Measurements from ENCODE around the gene ATG9B. TPM values are rescaled to one million over a fixed set of nuclear protein-coding genes. Genes with fewer than 3 reads are reported as not detected.

Gene ATG9B
- total and polyA plus RNA-seq, 2 donors (not counting 1 experiment from before 2014, with no cell fraction given), result under 0.01 to 0.03 TPM

GRCh38 chr7:151007469-151007898, 16.8 kb downstream of the ATG9B start:
- H3K4me3 ChIP-seq (replicated peaks in 1 of 4; ENCODE audit: control extremely low read depth in 1 of 4, insufficient read depth in 1 of 4, low read depth in 3 of 4, low read length in 4 of 4), result no peak overlapping the region
- H3K27ac ChIP-seq (ENCODE audit: insufficient read depth, low read length), result no peak overlapping the region
- H3K79me2 ChIP-seq (ENCODE audit: control insufficient read depth, insufficient read depth, low read length), result no peaks in the 10 kb centered on the region
- no peak overlapping the region for H3K4me2 ChIP-seq (ENCODE audit: extremely low read depth, insufficient read depth, low read length)
- H3K9ac ChIP-seq (ENCODE audit: insufficient read depth, low read length), result no peak overlapping the region
- H3K27me3 ChIP-seq (ENCODE audit: control insufficient read depth, insufficient read depth, low read length), result peaks cover 3% of the 10 kb centered on the region
- no peaks in the 10 kb centered on the region for H4K20me1 ChIP-seq (ENCODE audit: control insufficient read depth, extremely low read depth, insufficient read depth, low read length)
- H3K4me1 ChIP-seq (ENCODE audit: control insufficient read depth, extremely low read depth, insufficient read depth, low read length), result no peaks in the 10 kb centered on the region
- no peak overlapping the region for H2AFZ ChIP-seq (ENCODE audit: low read length)
- H3K36me3 ChIP-seq (ENCODE audit: control insufficient read depth, insufficient read depth, low read length), result no peaks in the 10 kb centered on the region
- no peak for DNase-seq (ENCODE audit: low read depth in 2 of 2)
- TF ChIP-seq EZH2 (IDR thresholded peaks at IDR 0.05; ENCODE audit: low read length, missing control alignments) (no peak), CTCF (conservative IDR thresholded peaks at IDR 0.05 in 1 of 2, IDR thresholded peaks at IDR 0.05 in 1 of 2; ENCODE audit: low read depth in 1 of 2, low read length in 2 of 2) (no peak)
- no peaks in the 10 kb centered on the region for H3K9me3 ChIP-seq (ENCODE audit: control insufficient read depth, insufficient read depth, low read depth, low read length)

GRCh38 chr7:151006590-151007300, 17.5 kb downstream of the ATG9B start:
- Histone ChIP-seq H3K27me3 (ENCODE audit: control insufficient read depth, insufficient read depth, low read length) (no peaks in the 10 kb centered on the region), H3K9ac (ENCODE audit: insufficient read depth, low read length) (no peak overlapping the region), H3K4me2 (ENCODE audit: extremely low read depth, insufficient read depth, low read length) (no peak overlapping the region), H4K20me1 (ENCODE audit: control insufficient read depth, extremely low read depth, insufficient read depth, low read length) (no peaks in the 10 kb centered on the region), H3K4me1 (ENCODE audit: control insufficient read depth, extremely low read depth, insufficient read depth, low read length) (no peaks in the 10 kb centered on the region), H3K9me3 (ENCODE audit: control insufficient read depth, insufficient read depth, low read depth, low read length) (no peaks in the 10 kb centered on the region), H2AFZ (ENCODE audit: low read length) (no peak overlapping the region), H3K27ac (ENCODE audit: insufficient read depth, low read length) (no peak overlapping the region), H3K79me2 (ENCODE audit: control insufficient read depth, insufficient read depth, low read length) (no peaks in the 10 kb centered on the region), H3K4me3 (replicated peaks in 1 of 4; ENCODE audit: control extremely low read depth in 1 of 4, insufficient read depth in 1 of 4, low read depth in 3 of 4, low read length in 4 of 4) (no peak overlapping the region), H3K36me3 (ENCODE audit: control insufficient read depth, insufficient read depth, low read length) (no peaks in the 10 kb centered on the region)
- DNase-seq (ENCODE audit: low read depth in 2 of 2), result no peak
- TF ChIP-seq CTCF (conservative IDR thresholded peaks at IDR 0.05 in 1 of 2, IDR thresholded peaks at IDR 0.05 in 1 of 2; ENCODE audit: low read depth in 1 of 2, low read length in 2 of 2) (no peak), EZH2 (IDR thresholded peaks at IDR 0.05; ENCODE audit: low read length, missing control alignments) (no peak)

GRCh38 chr7:151005566-151005965, 18.7 kb downstream of the ATG9B start:
- no peak overlapping the region for H3K4me2 ChIP-seq (ENCODE audit: extremely low read depth, insufficient read depth, low read length)
- DNase-seq (ENCODE audit: low read depth in 2 of 2), result no peak
- no peaks in the 10 kb centered on the region for H3K9me3 ChIP-seq (ENCODE audit: control insufficient read depth, insufficient read depth, low read depth, low read length)
- H3K27ac ChIP-seq (ENCODE audit: insufficient read depth, low read length), result no peak overlapping the region
- H3K27me3 ChIP-seq (ENCODE audit: control insufficient read depth, insufficient read depth, low read length), result no peaks in the 10 kb centered on the region
- no peaks in the 10 kb centered on the region for H3K36me3 ChIP-seq (ENCODE audit: control insufficient read depth, insufficient read depth, low read length)
- no peaks in the 10 kb centered on the region for H3K4me1 ChIP-seq (ENCODE audit: control insufficient read depth, extremely low read depth, insufficient read depth, low read length)
- no peaks in the 10 kb centered on the region for H4K20me1 ChIP-seq (ENCODE audit: control insufficient read depth, extremely low read depth, insufficient read depth, low read length)
- TF ChIP-seq CTCF (conservative IDR thresholded peaks at IDR 0.05 in 1 of 2, IDR thresholded peaks at IDR 0.05 in 1 of 2; ENCODE audit: low read depth in 1 of 2, low read length in 2 of 2) (no peak), EZH2 (IDR thresholded peaks at IDR 0.05; ENCODE audit: low read length, missing control alignments) (no peak)
- H3K4me3 ChIP-seq (replicated peaks in 1 of 4; ENCODE audit: control extremely low read depth in 1 of 4, insufficient read depth in 1 of 4, low read depth in 3 of 4, low read length in 4 of 4), result no peak overlapping the region
- H2AFZ ChIP-seq (ENCODE audit: low read length), result no peak overlapping the region
- no peak overlapping the region for H3K9ac ChIP-seq (ENCODE audit: insufficient read depth, low read length)
- no peaks in the 10 kb centered on the region for H3K79me2 ChIP-seq (ENCODE audit: control insufficient read depth, insufficient read depth, low read length)

All from fibroblast of lung (primary cell).